Measurements from ENCODE around the gene CHRNB1.

CHRNB1 gene

DNA sequence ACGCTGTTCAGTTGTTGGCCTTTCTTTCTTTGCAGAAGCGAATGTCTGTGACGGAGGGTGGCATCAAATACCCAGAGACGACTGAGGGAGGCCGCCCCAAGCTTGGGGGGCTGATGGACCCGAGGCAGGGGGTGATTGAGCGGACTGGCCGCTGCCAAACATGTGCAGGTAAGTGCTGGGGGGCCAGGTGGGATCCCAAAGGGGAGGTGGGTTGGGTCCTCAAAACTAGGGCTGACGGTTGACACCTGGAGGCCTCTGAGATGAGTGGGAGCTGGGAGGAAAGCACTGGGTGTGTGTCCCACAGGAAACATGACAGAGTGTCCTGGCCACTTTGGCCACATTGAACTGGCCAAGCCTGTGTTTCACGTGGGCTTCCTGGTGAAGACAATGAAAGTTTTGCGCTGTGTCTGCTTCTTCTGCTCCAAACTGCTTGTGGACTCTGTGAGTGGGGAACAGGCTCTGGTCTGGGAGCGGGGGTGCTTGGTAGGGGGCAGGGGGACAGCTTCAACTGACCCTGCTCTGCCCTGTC is 51.1 kb downstream of the CHRNB1 start:
- Histone ChIP-seq H3K4me1 (ENCODE audit: insufficient read depth, low read length) (peaks cover 3% of the 10 kb centered on the region), H3K9me3 (ENCODE audit: low read length) (no peaks in the 10 kb centered on the region), H3K4me3 (ENCODE audit: low read length) (no peak overlapping the region), H3K27me3 (ENCODE audit: insufficient read depth, low read length) (no peaks in the 10 kb centered on the region), H3K36me3 (ENCODE audit: insufficient read depth, low read length) (peaks cover 76% of the 10 kb centered on the region), H2AFZ (ENCODE audit: low read depth, low read length) (no peak overlapping the region)

DNA sequence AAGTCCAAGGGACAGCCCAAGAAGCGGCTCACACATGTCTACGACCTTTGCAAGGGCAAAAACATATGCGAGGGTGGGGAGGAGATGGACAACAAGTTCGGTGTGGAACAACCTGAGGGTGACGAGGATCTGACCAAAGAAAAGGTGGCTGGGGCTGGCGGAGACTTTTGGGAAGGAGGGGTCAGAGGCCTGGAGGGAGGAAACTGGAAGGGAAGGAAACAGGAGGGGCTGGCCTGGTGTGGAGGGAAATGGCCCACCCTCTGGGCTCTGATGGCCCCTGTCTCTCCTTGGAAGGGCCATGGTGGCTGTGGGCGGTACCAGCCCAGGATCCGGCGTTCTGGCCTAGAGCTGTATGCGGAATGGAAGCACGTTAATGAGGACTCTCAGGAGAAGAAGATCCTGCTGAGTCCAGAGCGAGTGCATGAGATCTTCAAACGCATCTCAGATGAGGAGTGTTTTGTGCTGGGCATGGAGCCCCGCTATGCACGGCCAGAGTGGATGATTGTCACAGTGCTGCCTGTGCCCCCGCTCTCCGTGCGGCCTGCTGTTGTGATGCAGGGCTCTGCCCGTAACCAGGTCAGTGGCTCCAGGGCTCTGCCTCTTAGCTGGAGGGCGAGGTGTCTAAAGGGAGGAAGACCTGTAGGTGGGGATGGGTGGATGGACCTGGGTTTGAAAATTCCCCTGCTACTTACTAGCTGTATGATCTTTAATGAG is 51.8 kb downstream of the CHRNB1 start:
- Histone ChIP-seq H3K9me3 (ENCODE audit: low read length) (no peaks in the 10 kb centered on the region), H3K4me3 (ENCODE audit: low read length) (no peak overlapping the region), H3K27me3 (ENCODE audit: insufficient read depth, low read length) (no peaks in the 10 kb centered on the region), H3K4me1 (ENCODE audit: insufficient read depth, low read length) (peaks cover under 1% of the 10 kb centered on the region), H3K36me3 (ENCODE audit: insufficient read depth, low read length) (peaks cover 77% of the 10 kb centered on the region), H2AFZ (ENCODE audit: low read depth, low read length) (no peak overlapping the region)

DNA sequence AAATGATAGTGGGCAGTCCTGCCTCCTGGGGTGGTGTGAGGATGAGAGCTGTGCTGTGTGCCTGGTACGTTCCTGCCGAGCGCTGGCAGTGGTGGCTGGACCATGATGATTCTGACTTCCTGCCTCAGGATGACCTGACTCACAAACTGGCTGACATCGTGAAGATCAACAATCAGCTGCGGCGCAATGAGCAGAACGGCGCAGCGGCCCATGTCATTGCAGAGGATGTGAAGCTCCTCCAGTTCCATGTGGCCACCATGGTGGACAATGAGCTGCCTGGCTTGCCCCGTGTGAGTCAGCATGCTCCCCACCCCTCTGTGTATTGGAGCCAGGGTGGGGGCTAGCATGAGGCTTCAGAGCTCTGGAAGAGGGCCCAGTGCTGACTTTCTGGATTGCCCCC is 52.4 kb downstream of the CHRNB1 start:
- Histone ChIP-seq H3K9me3 (ENCODE audit: low read length) (no peaks in the 10 kb centered on the region), H3K27me3 (ENCODE audit: insufficient read depth, low read length) (no peaks in the 10 kb centered on the region), H3K4me1 (ENCODE audit: insufficient read depth, low read length) (no peaks in the 10 kb centered on the region), H3K36me3 (ENCODE audit: insufficient read depth, low read length) (peaks cover 79% of the 10 kb centered on the region), H3K4me3 (ENCODE audit: low read length) (no peak overlapping the region), H2AFZ (ENCODE audit: low read depth, low read length) (no peak overlapping the region)

- Histone ChIP-seq H3K9me3 (ENCODE audit: low read length) (no peaks in the 10 kb centered on the region), H3K36me3 (ENCODE audit: insufficient read depth, low read length) (peaks cover 82% of the 10 kb centered on the region), H2AFZ (ENCODE audit: low read depth, low read length) (no peak overlapping the region), H3K4me1 (ENCODE audit: insufficient read depth, low read length) (no peaks in the 10 kb centered on the region), H3K4me3 (ENCODE audit: low read length) (no peak overlapping the region), H3K27me3 (ENCODE audit: insufficient read depth, low read length) (no peaks in the 10 kb centered on the region)
Measured at GRCh38 chr17:7497636-7498035, 52.8 kb downstream of the CHRNB1 start.

GRCh38 chr17:7499161-7499560 is 54.3 kb downstream of the CHRNB1 start:
- no peak overlapping the region for H2AFZ ChIP-seq (ENCODE audit: low read depth, low read length)
- H3K4me1 ChIP-seq (ENCODE audit: insufficient read depth, low read length): no peaks in the 10 kb centered on the region
- H3K9me3 ChIP-seq (ENCODE audit: low read length): no peaks in the 10 kb centered on the region
- no peaks in the 10 kb centered on the region for H3K27me3 ChIP-seq (ENCODE audit: insufficient read depth, low read length)
- no peak overlapping the region for H3K4me3 ChIP-seq (ENCODE audit: low read length)
- H3K36me3 ChIP-seq (ENCODE audit: insufficient read depth, low read length): peaks cover 88% of the 10 kb centered on the region

DNA sequence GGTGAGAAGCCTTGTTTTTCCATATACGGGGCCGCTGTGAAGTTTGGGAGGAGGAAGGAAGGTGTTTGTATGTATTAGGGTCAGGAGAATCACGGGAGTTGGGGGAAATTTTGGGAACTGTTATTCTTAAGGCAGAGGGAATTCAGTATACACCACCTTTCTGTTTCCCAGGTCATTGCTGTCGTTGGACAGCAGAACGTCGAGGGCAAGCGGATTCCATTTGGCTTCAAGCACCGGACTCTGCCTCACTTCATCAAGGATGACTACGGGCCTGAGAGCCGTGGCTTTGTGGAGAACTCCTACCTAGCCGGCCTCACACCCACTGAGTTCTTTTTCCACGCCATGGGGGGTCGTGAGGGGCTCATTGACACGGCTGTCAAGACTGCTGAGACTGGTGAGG is 56.9 kb downstream of the CHRNB1 start:
- no peaks in the 10 kb centered on the region for H3K4me1 ChIP-seq (ENCODE audit: insufficient read depth, low read length)
- H3K36me3 ChIP-seq (ENCODE audit: insufficient read depth, low read length): peaks cover 86% of the 10 kb centered on the region

DNA sequence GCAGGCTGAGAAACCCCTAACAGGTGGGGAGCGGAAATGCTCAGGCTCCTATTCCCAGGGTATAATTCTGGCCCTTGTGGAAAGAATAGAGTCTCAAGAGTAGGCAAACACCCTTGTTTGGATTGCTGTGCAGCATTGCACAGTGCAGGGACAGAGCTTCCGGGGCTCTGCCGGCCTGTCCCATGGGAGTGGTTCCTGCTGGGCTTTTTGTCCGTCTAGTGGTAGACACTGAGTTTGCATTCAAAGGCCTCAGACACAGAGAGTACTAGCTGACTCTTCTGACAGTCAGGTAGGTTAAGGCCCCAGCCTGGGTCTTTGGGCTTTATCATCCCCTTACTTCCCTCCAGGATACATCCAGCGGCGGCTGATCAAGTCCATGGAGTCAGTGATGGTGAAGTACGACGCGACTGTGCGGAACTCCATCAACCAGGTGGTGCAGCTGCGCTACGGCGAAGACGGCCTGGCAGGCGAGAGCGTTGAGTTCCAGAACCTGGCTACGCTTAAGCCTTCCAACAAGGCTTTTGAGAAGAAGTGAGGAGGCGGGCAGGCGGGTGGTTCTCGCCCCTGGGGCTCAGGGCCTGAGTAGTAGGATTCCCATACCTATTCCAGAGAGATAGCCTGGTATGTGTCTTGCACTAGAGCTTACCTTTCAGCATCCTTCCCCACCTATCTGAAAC is 57.4 kb downstream of the CHRNB1 start:
- no peaks in the 10 kb centered on the region for H3K27me3 ChIP-seq (ENCODE audit: insufficient read depth, low read length)
- H3K36me3 ChIP-seq (ENCODE audit: insufficient read depth, low read length): peaks cover 85% of the 10 kb centered on the region
- no peak overlapping the region for H3K4me3 ChIP-seq (ENCODE audit: low read length)
- H3K4me1 ChIP-seq (ENCODE audit: insufficient read depth, low read length): no peaks in the 10 kb centered on the region
- no peaks in the 10 kb centered on the region for H3K9me3 ChIP-seq (ENCODE audit: low read length)
- no peak overlapping the region for H2AFZ ChIP-seq (ENCODE audit: low read depth, low read length)

More for the DNA sequence above, 56.9 kb downstream of the CHRNB1 start:
- H2AFZ ChIP-seq (ENCODE audit: low read depth, low read length): no peak overlapping the region
- H3K9me3 ChIP-seq (ENCODE audit: low read length): no peaks in the 10 kb centered on the region
- no peaks in the 10 kb centered on the region for H3K27me3 ChIP-seq (ENCODE audit: insufficient read depth, low read length)
- no peak overlapping the region for H3K4me3 ChIP-seq (ENCODE audit: low read length)

DNA sequence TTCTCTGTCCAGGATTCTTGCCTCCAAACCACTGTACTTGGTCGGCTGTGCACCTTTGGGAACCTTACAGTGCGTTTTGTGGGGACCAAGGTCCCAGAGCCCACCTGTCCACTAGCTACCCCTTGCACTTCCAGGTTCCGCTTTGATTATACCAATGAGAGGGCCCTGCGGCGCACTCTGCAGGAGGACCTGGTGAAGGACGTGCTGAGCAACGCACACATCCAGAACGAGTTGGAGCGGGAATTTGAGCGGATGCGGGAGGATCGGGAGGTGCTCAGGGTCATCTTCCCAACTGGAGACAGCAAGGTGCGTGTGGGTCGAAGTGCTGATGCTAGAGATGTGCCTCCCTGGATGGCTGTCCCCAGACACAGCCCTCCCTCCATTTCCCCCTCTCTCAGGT is 58.1 kb downstream of the CHRNB1 start:
- Histone ChIP-seq H3K36me3 (ENCODE audit: insufficient read depth, low read length) (peaks cover 83% of the 10 kb centered on the region), H3K27me3 (ENCODE audit: insufficient read depth, low read length) (no peaks in the 10 kb centered on the region), H2AFZ (ENCODE audit: low read depth, low read length) (no peak overlapping the region), H3K9me3 (ENCODE audit: low read length) (no peaks in the 10 kb centered on the region), H3K4me1 (ENCODE audit: insufficient read depth, low read length) (no peaks in the 10 kb centered on the region), H3K4me3 (ENCODE audit: low read length) (no peak overlapping the region)

DNA sequence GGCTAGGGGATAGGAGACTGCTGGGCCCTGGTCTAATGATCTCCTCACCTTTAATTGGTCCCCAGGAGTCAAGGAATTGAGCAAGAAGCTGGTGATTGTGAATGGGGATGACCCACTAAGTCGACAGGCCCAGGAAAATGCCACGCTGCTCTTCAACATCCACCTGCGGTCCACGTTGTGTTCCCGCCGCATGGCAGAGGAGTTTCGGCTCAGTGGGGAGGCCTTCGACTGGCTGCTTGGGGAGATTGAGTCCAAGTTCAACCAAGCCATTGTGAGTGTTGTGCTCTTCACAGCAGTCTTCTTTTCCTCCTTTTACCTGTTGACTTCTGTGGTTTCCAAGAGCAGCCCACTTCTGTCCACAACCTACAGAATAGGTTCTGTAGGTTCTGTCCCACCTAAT is 58.7 kb downstream of the CHRNB1 start:
- no peaks in the 10 kb centered on the region for H3K27me3 ChIP-seq (ENCODE audit: insufficient read depth, low read length)
- no peak overlapping the region for H2AFZ ChIP-seq (ENCODE audit: low read depth, low read length)
- peaks cover 82% of the 10 kb centered on the region for H3K36me3 ChIP-seq (ENCODE audit: insufficient read depth, low read length)
- no peak overlapping the region for H3K4me3 ChIP-seq (ENCODE audit: low read length)
- no peaks in the 10 kb centered on the region for H3K4me1 ChIP-seq (ENCODE audit: insufficient read depth, low read length)
- no peaks in the 10 kb centered on the region for H3K9me3 ChIP-seq (ENCODE audit: low read length)
